Posterior vena cava (tissue), 2 donors: ENCODE data around the gene PI4KA. TPM values are rescaled to one million over a fixed set of nuclear protein-coding genes. Genes with fewer than 3 reads are reported as not detected.
"Not testable (repeated sequence)": the region's sequence is repeated elsewhere in the genome, so short reads cannot be mapped to it uniquely, and the experiment has no call there.

Source experiments
- DNase-seq: peaks from one replicate; pipeline ENCODE4 v3.0.0-alpha.2; 2020; ENCODE audit warnings: low spot score
- intact Hi-C, 2 donors: fragments of 100-400 bp; cut with DNase I; formaldehyde crosslinking; loops; one replicate each; pipeline versions ENCODE4 v1.14.1 to v1.14.2; 2022 to 2023
- total RNA-seq, 2 donors: library from RNA; stranded (reverse); fragmentation: NEBNext Ultra II Directional; extraction: Animal tissue kit (Norgen Biotek cat#: 25700); gene quantifications; one replicate each; pipeline ENCODE4 v1.2.1, GENCODE V29; 2021
- donor health status: DM: yes; HTN: yes; CAD: no.
- donor health status: DM: yes; HTN: yes; CAD: no.

The PI4KA gene
- total RNA-seq, 2 donors from 2014 or later = 83.9 to 97.9 TPM

DNA sequence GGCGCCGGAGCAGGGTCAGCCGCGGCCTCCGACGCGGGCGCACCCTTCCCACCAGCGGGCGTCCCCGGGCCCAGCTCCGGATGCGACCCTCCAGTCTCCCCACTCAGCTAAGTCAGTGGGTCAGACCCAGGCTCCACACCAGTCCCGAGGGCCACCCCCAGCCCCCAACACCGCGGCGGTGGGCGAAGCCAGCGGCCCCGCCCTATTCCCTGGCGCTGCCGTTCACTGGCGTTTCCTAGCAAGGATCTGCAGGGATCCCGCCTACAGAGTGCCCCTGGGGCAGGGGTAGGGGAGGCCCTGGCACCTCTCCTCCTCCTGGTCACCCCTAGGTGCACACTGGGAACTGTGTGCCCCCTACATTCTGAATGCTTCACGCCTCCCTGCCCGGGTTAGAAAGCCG, 190.4 kb downstream of the PI4KA start:
- intact Hi-C loops, DNase-seq: not testable (repeated sequence)

DNA sequence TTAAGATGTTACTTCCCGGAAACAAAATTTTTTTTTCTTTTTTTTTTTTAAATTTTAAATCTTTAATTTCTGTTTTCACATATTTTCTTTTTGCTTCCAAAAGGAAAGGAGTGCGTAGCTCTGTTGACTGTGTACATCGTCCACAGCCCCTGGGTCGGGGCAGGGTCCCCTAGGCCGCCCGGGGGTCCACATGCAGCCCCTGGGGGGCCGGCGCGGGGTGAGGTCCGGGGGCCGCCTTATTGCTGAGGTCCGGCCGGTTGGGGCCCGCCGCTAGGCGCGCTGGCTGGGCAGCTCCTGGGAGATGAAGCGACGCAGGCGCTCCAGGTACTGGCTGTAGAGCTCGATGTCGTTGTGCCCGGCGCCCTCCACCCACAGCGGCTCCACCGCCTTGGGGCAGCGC, 191.1 kb downstream of the PI4KA start:
- DNase-seq, intact Hi-C loops: not testable (repeated sequence)

DNA sequence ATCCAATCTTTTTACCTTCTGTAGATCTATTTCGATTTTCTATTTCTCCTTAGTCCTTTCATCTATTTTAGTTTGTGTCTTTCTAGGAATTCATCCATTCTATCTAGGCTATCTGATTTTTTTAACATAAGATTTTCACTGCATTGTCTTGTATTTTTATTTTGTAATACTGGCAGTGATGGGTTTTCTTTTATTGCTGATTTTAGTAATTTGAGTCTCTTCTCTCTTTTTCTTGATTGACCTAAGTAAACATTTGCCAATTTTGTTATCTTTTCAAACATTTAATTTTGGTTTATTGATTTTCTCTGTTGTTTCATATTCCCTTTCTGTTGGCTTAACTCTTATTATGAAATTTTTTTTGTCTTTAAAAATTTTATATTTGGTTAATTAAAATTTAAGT, 192.1 kb downstream of the PI4KA start:
- DNase-seq = no peak
- intact Hi-C loops = no loop called here

DNA sequence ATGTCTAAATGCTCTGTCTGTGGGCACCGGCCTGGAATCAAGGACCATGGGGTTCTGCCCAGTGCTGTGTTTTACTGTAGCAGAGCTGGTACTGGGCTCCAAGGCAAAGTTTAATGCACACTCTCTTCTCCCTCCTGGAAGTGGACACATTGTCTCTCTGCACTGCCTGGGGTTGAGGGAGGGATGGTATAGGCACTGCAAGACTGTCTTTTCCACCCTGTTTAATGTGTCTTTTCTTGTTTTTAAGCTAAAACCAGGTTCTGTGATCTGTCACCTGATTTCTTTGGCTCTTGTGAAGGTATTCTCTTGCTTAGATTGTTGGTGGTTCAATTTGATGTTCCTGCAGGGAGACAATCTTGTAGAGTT, 194.0 kb downstream of the PI4KA start:
- no peak for DNase-seq
- intact Hi-C loops = no loop called here

DNA sequence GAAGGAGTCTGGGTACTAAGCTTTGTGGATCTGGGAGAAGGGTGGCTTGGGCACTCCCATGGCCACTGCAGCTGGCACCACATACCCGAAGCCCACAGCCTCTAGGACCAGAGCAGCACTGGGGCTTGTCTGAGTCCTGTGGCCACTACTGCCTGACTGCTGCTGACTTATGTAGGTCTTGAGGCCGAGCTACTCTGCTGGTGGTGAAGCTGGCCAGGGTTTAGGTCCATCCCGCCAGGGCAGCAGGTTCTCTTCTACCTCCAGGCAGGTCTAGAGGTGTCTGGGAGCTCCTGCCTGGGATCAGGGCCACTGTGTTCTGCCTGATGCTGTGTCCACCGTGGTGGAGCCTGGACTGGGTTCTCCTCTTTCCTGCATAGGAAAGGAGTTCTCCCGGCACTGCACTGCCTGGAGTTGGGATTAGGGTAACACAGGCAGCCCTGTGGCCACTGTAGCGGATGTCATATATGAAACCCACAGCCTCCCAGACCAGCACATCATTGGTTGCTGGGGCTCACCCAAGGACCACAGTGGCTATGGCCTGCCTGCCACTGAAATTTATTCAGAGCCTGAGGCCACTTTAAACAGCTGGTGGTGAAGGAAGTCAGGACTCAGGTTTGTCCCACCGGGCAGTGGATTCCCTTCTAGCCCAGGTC, 194.5 kb downstream of the PI4KA start:
- intact Hi-C loops = no loop called here
- no peak for DNase-seq

DNA sequence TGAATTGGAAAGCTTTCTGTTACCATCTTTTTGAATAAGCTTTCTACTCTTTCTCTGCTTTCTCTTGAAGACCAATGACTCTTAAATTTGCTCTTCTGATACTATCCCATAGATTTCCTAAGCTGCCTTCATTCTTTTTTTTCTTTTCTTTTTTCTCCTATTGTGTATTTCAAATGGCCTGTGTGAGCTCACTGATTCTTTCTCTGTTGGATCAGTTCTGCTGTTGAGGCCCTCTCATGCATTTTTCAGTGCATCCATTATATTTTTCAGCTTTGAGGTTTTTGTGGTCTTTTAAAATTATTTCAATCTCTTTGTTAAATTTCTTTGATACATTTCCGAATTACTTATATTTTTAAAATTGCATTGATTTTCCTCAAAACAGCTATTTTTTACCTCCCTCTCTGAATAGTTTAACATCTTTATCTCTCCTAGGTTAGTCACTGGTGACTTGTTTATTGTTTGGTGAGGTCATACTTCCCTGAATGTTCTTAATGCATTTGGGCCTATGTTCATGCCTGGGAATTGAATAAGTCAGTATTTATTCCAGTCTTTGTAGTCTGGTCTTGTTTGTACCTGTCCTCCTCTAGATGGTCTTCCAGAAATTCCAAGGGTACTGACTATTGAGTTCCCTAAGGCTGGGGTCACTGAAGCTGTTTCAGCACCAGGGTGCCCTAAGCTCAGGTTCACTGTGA, 195.3 kb downstream of the PI4KA start:
- DNase-seq = no peak
- intact Hi-C loops = no loop called here

DNA sequence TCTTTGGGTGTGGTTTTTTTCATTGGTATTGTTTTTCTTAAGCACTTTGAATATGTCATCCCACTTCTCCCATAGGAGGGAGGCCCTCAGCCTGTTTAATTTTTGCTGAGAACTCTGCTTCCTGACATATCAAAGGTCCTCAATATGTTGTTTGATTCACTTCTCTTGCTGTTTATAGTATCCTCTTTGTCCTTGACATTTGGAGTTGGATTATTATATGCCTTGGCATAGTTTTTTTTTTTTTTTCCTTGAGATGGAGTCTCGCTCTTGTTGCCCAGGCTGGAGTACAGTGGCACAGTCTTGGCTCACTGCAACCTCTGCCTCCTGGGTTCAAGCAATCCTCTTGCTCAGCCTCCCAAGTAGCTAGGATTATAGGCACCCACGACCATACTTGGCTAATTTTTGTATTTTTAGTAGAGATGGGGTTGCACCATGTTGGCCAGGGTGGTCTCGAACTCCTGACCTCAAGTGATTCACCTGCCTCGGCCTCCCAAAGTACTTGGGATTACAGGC, 196.0 kb downstream of the PI4KA start:
- DNase-seq, intact Hi-C loops: not testable (repeated sequence)

DNA sequence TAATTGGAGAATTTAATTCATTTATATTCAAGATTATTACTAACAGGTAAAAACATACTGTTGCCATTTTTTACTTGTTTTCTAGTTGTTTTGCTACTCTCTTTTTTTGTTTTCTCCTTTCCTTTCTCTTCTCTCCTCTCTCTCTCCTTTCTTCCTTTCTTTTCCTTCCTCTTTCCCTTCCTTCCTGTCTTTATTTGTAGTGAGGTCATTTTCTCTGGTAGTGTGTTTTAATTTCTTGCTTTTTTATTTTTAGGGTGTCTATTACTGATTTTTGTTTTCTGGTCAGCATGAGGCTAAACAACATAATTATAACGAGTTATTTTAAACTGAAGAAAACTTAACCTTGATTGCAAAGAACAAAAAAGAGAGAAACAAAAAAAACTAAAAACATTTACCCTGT, 197.1 kb downstream of the PI4KA start:
- DNase-seq = no peak
- intact Hi-C loops = no loop called here

DNA sequence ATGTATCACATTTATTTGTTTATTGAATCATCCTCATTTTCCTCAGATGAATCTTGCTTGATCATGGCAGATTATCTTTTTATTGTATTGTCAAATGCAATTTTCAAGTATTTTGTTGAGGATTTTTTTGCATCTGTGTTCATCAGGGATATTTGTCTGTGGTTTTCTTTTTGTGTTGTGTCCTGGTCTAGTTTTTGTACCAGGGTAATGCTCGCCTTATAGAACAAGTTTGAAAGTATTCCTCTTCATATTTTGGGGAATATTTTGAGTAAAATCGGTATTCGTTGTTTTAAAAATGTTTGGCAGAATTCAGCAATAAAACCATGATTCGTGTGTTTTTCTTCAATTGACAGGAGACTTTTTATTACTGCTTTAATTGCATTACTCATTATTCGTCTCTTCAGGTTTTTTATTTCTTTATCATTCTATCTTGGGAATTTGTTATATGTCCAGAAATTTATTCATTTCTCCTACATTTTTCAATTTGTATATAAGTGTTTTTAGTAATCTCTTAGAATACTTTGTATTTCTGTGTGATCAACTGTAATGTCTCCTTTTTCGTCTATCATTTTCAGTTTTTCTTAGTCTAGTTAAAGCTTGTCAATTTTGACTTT, 198.1 kb downstream of the PI4KA start:
- intact Hi-C loops = no loop called here
- no peak for DNase-seq

DNA sequence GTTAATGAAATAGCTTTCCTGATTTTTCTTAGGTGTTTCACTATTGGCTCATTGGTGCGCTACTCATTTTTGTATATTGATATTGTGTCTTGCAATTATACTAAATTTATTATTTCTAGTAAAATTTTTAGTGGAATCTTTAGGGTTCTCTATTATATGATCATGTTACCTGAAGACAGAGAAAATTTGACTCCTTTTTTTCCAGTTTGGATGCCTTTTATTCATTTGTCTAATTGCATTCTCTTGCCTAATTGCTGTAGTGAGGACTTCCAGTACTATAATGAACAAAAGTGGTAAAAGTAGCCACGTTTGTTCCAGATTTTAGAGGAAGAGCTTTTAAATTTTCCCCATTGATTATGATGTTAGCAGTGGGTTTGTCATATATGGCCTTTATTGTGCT, 198.7 kb downstream of the PI4KA start:
- intact Hi-C loops = loop anchor here in 1 of 2 donors (10.0 kb wide), 1 partner anchor 1045 kb away; no protein-coding TSS in a partner anchor
- no peak for DNase-seq

DNA sequence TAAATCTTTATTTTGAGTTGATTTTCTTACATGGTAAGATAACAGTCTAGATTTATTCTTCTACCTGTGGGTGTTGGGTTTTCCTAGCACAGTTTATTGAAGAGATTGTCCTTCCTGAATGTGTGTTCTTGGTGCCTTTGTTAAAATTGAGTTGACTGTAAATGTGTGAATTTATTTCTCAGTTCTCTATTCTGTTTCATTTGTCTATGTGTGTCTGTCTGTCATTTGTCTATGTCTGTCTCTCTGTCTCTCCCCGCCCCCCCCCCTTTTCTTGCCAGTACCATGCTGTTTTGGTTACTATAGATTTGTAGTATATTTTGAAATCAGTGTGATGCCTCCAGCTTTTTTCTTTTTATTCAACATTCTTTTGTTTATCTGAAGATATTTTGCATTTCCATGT, 199.4 kb downstream of the PI4KA start:
- DNase-seq = no peak
- intact Hi-C loops = loop anchor here in 1 of 2 donors (10.0 kb wide), 1 partner anchor 1044 kb away; no protein-coding TSS in a partner anchor

DNA sequence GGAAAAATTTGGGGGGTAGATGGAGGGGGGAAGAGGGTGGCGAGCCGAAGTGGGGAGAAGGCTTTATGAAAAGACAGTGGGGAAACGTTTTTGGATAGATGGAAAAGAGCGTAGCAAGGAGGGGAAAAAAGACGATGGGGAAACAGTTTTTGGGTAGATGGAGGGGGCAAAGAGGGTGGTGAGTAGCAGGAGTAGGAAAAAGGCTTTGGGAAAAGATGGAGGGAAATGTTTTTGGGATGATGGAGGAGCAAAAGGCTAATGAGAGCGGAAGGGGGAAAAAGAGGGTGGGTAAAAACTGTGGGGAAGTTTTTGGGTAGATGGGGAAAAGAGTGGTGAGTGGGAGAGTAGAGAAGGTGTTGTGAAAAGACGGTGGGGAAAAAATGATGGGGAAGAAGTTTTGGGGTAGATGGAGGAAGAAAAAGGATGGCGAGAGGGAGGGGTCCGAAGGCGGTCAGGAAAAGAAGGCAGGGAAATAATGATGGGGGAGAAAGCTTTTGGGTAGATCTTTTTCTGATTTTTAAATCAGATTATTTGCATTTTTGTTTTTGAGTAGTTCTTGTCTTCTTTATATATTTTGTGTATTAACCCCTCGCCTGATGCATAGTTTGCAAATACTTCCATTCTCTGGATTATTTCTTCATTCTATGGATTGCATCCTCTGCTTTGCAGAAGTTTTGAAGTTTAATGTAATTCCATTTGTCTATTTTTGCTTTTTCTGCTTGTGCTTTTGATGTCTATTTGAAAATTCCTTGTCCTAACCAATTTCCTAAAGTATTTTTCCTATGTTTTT, 200.0 kb downstream of the PI4KA start:
- no peak for DNase-seq
- intact Hi-C loops = loop anchor here in 1 of 2 donors (10.0 kb wide), 1 partner anchor 1044 kb away; no protein-coding TSS in a partner anchor

DNA sequence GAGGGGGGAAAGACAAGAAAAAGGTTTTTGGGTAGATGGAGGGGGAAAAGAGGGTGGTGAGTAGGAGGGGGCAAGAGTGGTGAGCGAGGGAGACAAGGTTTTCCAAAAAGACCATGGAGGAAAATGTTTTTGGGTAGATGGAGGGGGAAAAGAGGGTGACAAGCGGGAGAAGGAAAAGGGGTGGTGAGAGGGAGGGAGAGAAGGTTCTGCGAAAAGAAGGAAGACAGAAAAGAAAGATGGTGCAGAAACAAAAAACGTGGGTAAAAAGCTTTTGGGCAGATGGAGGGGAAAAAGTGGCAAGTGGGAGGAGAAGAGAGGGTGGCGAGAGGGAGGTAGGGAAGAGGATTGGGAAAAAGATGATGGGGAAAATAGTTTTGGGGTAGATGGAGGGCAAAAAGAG, 200.6 kb downstream of the PI4KA start:
- no peak for DNase-seq
- intact Hi-C loops = loop anchor here in 1 of 2 donors (10.0 kb wide), 1 partner anchor 1043 kb away; no protein-coding TSS in a partner anchor

Other genes starting within 250 kb of the PI4KA start
- gene SERPIND1, start 84.7 kb downstream of the PI4KA start, total RNA-seq = not detected
- gene SNAP29, start 196 bp upstream of the PI4KA start, total RNA-seq = 10 to 100 TPM; 22.9 to 25.5 TPM
- 10 to 100 TPM; 36.7 to 37.5 TPM for gene CRKL, start 58.6 kb upstream of the PI4KA start, total RNA-seq
- 1 to 10 TPM in 1 of 2 donors, under 1 TPM in 1; 0.62 to 2.6 TPM for gene AIFM3, start 108.4 kb upstream of the PI4KA start, total RNA-seq
- 10 to 100 TPM; 46.1 to 56.3 TPM for gene LZTR1, start 123.5 kb upstream of the PI4KA start, total RNA-seq
- 10 to 100 TPM; 16.4 to 20.5 TPM for gene THAP7, start 143.3 kb upstream of the PI4KA start, total RNA-seq
- gene P2RX6, start 156.4 kb upstream of the PI4KA start, total RNA-seq = 1 to 10 TPM in 1 of 2 donors, under 1 TPM in 1; 0.19 to 1.0 TPM
- gene SLC7A4, start 173.8 kb upstream of the PI4KA start, total RNA-seq = 1 to 10 TPM; 1.5 to 8.9 TPM
- gene LRRC74B, start 187.1 kb upstream of the PI4KA start, total RNA-seq = not detected